HG03159 (cell line): ENCODE measurements around the gene ZFYVE28.
A peak's percentile ranks its signal among the peaks of the same experiment; 100 is the strongest.

Experiments used
- ATAC-seq: cut with Tn5 transposase; IDR thresholded peaks from one replicate; pipeline ENCODE4 v1.9.1; 2021; ENCODE audit warnings: mild to moderate bottlenecking, moderate library complexity; ENCODE audit not compliant: unreplicated experiment

Gene ZFYVE28

GRCh38 chr4:2428496-2429213 is 10.2 kb upstream of the ZFYVE28 start:
- no peak for ATAC-seq

GRCh38 chr4:2427383-2428334 is 9.2 kb upstream of the ZFYVE28 start:
- ATAC-seq: no peak

GRCh38 chr4:2426711-2427275 is 8.3 kb upstream of the ZFYVE28 start:
- no peak for ATAC-seq

- no peak for ATAC-seq
These were observed 7.6 kb upstream of the ZFYVE28 start for GRCh38 chr4:2426069-2426397.

GRCh38 chr4:2425386-2426068 is 7.1 kb upstream of the ZFYVE28 start:
- ATAC-seq: no peak

- no peak for ATAC-seq
These were observed 6.1 kb upstream of the ZFYVE28 start for GRCh38 chr4:2424581-2424980.

GRCh38 chr4:2423695-2424094 is 5.2 kb upstream of the ZFYVE28 start:
- ATAC-seq: no peak

- ATAC-seq: no peak
These were observed 4.6 kb upstream of the ZFYVE28 start for GRCh38 chr4:2423066-2423465.

GRCh38 chr4:2421928-2422327 is 3.5 kb upstream of the ZFYVE28 start:
- no peak for ATAC-seq

GRCh38 chr4:2419814-2420213 is 1.4 kb upstream of the ZFYVE28 start:
- no peak for ATAC-seq

GRCh38 chr4:2418650-2419571 is 466 bp upstream of the ZFYVE28 start, which contains the start of gene CFAP99:
CFAP99 (plus strand) TSS chr4:2418955.
- ATAC-seq: peak; percentile 87

GRCh38 chr4:2417226-2417764 is 1.1 kb downstream of the ZFYVE28 start:
- no peak for ATAC-seq

- no peak for ATAC-seq
These were observed 1.8 kb downstream of the ZFYVE28 start for GRCh38 chr4:2416564-2417225.

GRCh38 chr4:2415881-2416563 is 2.4 kb downstream of the ZFYVE28 start:
- ATAC-seq: no peak

- ATAC-seq: no peak
These were observed 3.2 kb downstream of the ZFYVE28 start for GRCh38 chr4:2415213-2415612.

GRCh38 chr4:2413821-2414610 is 4.4 kb downstream of the ZFYVE28 start:
- ATAC-seq: no peak

- peak; percentile 53 for ATAC-seq
These were observed 5.3 kb downstream of the ZFYVE28 start for GRCh38 chr4:2412885-2413716.
